ENCODE measurements around the gene ZNF106.

DNA sequence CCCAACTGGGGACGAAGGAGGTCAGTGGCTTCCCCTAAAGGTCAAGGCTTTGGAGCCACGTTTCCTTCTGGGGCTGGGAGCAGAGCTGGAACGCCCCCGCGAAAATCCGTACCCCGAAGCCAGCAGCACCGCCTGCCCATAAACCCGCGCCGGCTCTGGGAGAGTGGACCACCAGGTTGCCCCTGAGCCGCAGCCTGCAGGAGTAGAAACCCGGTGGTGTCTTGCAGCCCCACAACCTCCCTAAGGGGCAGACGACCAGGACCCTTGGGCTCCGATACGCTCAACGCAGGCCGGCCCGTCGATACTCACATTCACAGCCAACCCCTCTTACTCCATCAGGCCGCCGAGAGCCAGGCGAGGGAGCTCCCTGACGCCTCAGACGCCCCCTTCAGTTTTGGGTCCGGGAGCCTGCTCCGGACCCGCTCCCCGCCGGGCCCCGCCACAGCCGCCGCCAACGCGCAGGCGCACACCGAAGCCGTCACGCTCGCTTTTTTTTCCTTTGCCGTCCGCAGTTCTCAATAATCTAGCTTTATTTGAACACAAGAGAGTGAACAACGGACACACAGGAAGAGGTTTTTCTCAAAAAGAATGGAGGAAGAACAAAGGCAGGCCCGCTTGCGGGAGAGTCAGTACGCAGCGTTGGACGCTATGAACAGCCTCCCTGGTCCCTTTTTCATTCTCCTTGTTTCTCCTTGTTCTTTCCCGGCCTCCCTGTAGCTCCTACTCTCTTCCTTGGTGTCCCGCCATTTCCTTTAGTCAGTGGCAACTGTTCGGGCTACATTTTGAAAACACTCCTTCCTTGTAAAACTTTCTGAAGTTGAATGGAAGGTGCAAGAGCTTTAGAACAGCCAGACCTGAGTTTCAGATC lies at the start of gene ZNF106:
- TF ChIP-seq, protein P1, sequence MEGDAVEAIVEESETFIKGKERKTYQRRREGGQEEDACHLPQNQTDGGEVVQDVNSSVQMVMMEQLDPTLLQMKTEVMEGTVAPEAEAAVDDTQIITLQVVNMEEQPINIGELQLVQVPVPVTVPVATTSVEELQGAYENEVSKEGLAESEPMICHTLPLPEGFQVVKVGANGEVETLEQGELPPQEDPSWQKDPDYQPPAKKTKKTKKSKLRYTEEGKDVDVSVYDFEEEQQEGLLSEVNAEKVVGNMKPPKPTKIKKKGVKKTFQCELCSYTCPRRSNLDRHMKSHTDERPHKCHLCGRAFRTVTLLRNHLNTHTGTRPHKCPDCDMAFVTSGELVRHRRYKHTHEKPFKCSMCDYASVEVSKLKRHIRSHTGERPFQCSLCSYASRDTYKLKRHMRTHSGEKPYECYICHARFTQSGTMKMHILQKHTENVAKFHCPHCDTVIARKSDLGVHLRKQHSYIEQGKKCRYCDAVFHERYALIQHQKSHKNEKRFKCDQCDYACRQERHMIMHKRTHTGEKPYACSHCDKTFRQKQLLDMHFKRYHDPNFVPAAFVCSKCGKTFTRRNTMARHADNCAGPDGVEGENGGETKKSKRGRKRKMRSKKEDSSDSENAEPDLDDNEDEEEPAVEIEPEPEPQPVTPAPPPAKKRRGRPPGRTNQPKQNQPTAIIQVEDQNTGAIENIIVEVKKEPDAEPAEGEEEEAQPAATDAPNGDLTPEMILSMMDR (IDR thresholded peaks at IDR 0.05 in 4 of 5, conservative IDR thresholded peaks at IDR 0.05 in 1 of 5), result peak in 1 of 5 experiments; percentile 17
- TF ChIP-seq POLR2A (IDR thresholded peaks at IDR 0.05), result peak; percentile 93 to 96
